GM12801 (cell line): ENCODE results near the gene ZC3H12D.

ENCODE experiments used
- CTCF ChIP-seq: IDR thresholded peaks from one replicate; pipeline ENCODE4 v1.5.1; 2011; ENCODE audit warnings: control low read depth; ENCODE audit not compliant: insufficient read length; ENCODE audit errors: extremely low read depth

The ZC3H12D gene

GRCh38 chr6:149429427-149430360 is 55.1 kb downstream of the ZC3H12D start:
- TF ChIP-seq CTCF, result no peak

- TF ChIP-seq CTCF, result no peak
Observed at GRCh38 chr6:149428606-149429005, 56.2 kb downstream of the ZC3H12D start.

- TF ChIP-seq CTCF, result no peak
Observed at GRCh38 chr6:149425754-149426153, 59.1 kb downstream of the ZC3H12D start.

GRCh38 chr6:149425224-149425623 is 59.6 kb downstream of the ZC3H12D start:
- TF ChIP-seq CTCF, result no peak

- no peak for TF ChIP-seq CTCF
Observed at GRCh38 chr6:149423964-149424440, 60.8 kb downstream of the ZC3H12D start.

GRCh38 chr6:149422581-149422980 is 62.2 kb downstream of the ZC3H12D start:
- TF ChIP-seq CTCF, result no peak

- no peak for TF ChIP-seq CTCF
Observed at GRCh38 chr6:149421132-149421531, 63.7 kb downstream of the ZC3H12D start.
